HG02610 (cell line): ENCODE measurements around the gene TRIM9.

ENCODE experiments used
- ATAC-seq: cut with Tn5 transposase; IDR thresholded peaks from one replicate; pipeline ENCODE4 v1.9.1; 2021; ENCODE audit warnings: mild to moderate bottlenecking, moderate library complexity; ENCODE audit not compliant: unreplicated experiment

The TRIM9 gene

DNA sequence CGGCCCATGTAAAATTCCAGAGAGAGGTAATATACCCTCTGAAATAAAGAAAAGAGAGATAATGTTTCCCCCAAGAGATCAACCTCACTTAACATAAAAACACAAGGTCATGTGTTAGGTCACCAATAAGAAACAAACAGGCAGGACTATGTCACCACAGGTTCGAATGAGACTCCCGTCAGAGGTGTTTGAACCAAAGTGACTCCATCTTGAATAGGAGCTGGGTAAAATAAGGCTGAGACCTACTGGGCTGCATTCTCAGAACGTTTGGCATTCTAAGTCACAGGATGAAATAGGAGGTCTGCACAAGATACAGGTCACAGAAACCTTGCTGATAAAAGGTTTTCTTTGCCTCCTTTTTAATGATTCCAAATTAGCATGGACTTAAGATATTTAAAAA, 157.1 kb downstream of the TRIM9 start:
- ATAC-seq, result no peak

GRCh38 chr14:50937325-50937724, 157.6 kb downstream of the TRIM9 start:
- no peak for ATAC-seq

GRCh38 chr14:50936882-50937281, 158.0 kb downstream of the TRIM9 start:
- peak; percentile 74 for ATAC-seq

DNA sequence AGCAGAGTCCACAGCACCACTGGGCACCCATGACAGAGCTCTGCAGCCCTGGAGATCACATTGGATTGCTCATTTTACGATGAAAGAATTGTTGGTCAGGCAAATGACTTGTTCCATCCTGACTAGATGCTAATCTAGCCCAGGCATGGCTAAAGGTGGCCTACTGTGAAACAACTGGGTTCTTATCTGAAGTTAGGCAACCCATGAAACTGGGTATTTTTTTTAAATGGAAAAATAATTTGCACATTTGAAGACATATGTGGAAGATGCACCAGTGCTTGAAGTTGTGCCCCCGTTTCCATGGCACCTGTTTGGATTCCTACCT, 158.9 kb downstream of the TRIM9 start:
- no peak for ATAC-seq

DNA sequence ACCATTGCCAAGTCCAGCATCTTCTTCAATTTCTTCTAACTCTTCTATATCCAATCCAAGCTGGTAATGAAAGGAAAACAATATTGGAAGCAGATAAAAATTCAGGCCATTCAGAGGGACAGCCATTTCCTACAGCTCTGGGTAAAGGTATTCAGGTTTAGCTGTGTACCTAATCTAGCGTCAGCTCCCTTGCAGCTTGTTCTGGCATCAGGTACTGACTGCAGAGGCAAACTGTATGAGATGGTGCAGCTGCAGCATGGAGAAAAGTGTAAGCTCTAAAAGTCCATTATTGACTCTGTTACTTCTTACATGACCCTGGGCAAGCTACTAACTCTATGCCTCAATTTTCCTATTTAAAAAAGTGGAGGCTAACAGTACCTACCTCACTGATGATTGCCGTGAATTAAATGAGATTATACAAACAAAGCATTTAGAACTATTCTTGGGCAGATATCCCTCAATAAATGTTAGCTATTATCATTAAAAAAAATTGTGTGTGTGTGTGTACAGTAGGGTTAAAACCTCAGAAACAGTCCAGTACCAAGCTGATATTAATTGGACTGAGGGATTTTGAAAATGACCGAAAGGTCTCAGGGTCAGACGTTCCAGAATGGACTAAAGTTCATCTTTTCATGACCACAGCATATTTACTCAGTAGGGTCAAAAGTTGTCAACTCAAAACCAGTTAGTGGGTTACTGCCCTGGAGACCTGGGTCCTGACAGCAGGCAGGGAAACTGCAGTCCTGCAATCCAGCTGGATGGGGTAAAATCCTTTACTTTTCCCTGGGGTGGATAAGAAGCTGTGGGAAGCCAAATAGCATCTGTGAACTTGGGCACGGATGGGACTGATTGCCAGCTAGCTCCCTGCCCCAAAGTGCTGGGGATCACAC, 159.5 kb downstream of the TRIM9 start:
- no peak for ATAC-seq

- ATAC-seq, result no peak
Measured at GRCh38 chr14:50932592-50933495, 162.1 kb downstream of the TRIM9 start.

- no peak for ATAC-seq
Measured at GRCh38 chr14:50932156-50932555, 162.7 kb downstream of the TRIM9 start.

- no peak for ATAC-seq
Measured at GRCh38 chr14:50931559-50931958, 163.3 kb downstream of the TRIM9 start.

DNA sequence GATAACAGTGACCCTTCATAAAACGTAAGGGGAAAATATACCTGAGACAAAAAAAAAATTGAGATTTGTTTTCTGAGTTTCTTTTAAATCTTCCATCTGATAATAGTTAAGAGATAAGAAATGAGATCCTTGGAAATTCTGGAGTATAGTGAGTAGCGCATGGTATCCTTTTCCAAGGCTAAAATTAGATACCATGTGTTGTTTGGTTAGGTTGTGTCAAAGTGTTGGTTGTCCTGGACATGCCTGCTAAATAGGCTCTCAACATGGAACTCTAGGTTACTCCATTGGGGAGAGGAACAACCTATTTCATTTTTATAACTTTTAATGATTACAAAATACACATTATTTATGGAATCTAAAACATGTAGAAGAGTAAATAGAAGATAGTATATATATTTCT, 165.4 kb downstream of the TRIM9 start:
- no peak for ATAC-seq

GRCh38 chr14:50928002-50928635, 166.8 kb downstream of the TRIM9 start:
- no peak for ATAC-seq

- ATAC-seq, result no peak
Measured at GRCh38 chr14:50926851-50927386, 168.0 kb downstream of the TRIM9 start.
